ES-I3 (cell line): ENCODE data around the gene SLC44A1.

Source experiments
- H3K36me3 ChIP-seq: 2 replicates; pipeline ENCODE4 v1.6.1; 2013; ENCODE audit warnings: mild to moderate bottlenecking, low read length, control low read depth, moderate library complexity; ENCODE audit not compliant: insufficient read depth
- H3K4me1 ChIP-seq: 2 replicates; pipeline ENCODE4 v1.6.1; 2013; ENCODE audit warnings: mild to moderate bottlenecking, control low read depth, low read length; ENCODE audit not compliant: insufficient read depth
- H3K9ac ChIP-seq: 2 replicates; pipeline ENCODE4 v1.6.1; 2013; ENCODE audit warnings: low read depth, mild to moderate bottlenecking, low read length, moderate library complexity
- H3K9me3 ChIP-seq: 2 replicates; pipeline ENCODE4 v1.6.1; 2013; ENCODE audit warnings: mild to moderate bottlenecking, low read length, moderate library complexity; ENCODE audit not compliant: control insufficient read depth, insufficient read depth

SLC44A1 gene

GRCh38 chr9:105226055-105226454 lies 18.4 kb upstream of the SLC44A1 start:
- no peaks in the 10 kb centered on the region for H3K36me3 ChIP-seq
- H3K4me1 ChIP-seq, result no peaks in the 10 kb centered on the region
- no peak overlapping the region for H3K9ac ChIP-seq
- H3K9me3 ChIP-seq, result peaks cover 3% of the 10 kb centered on the region; the same call in 1 of the 2 replicates

GRCh38 chr9:105232207-105232606 lies 12.2 kb upstream of the SLC44A1 start:
- Histone ChIP-seq H3K4me1 (0 out of 2 replicates have a peak, but pooled peaks cover 6% of the 10 kb centered on the region), H3K36me3 (no peaks in the 10 kb centered on the region), H3K9ac (no peak overlapping the region), H3K9me3 (no peaks in the 10 kb centered on the region)

- Histone ChIP-seq H3K9ac (no peak overlapping the region), H3K4me1 (0 out of 2 replicates have a peak, but pooled peaks cover 6% of the 10 kb centered on the region), H3K9me3 (no peaks in the 10 kb centered on the region), H3K36me3 (no peaks in the 10 kb centered on the region)
Observed at GRCh38 chr9:105233873-105234272, 10.6 kb upstream of the SLC44A1 start.

GRCh38 chr9:105236261-105236660 lies 8.2 kb upstream of the SLC44A1 start:
- peaks cover 11% of the 10 kb centered on the region for H3K4me1 ChIP-seq
- no peaks in the 10 kb centered on the region for H3K36me3 ChIP-seq
- no peaks in the 10 kb centered on the region for H3K9me3 ChIP-seq
- no peak overlapping the region for H3K9ac ChIP-seq

- Histone ChIP-seq H3K9me3 (no peaks in the 10 kb centered on the region), H3K4me1 (peaks cover 21% of the 10 kb centered on the region), H3K36me3 (no peaks in the 10 kb centered on the region), H3K9ac (no peak overlapping the region)
Observed at GRCh38 chr9:105237246-105237645, 7.2 kb upstream of the SLC44A1 start.

GRCh38 chr9:105238302-105238701 lies 6.1 kb upstream of the SLC44A1 start:
- H3K9ac ChIP-seq, result no peak overlapping the region
- H3K4me1 ChIP-seq, result peaks cover 30% of the 10 kb centered on the region
- no peaks in the 10 kb centered on the region for H3K36me3 ChIP-seq
- no peaks in the 10 kb centered on the region for H3K9me3 ChIP-seq

GRCh38 chr9:105241356-105242043 lies 3.0 kb upstream of the SLC44A1 start:
- Histone ChIP-seq H3K4me1 (peaks cover 35% of the 10 kb centered on the region), H3K9ac (no peak overlapping the region), H3K9me3 (no peaks in the 10 kb centered on the region)

GRCh38 chr9:105242062-105242461 lies 2.4 kb upstream of the SLC44A1 start:
- H3K9ac ChIP-seq, result no peak overlapping the region
- no peaks in the 10 kb centered on the region for H3K9me3 ChIP-seq
- no peaks in the 10 kb centered on the region for H3K36me3 ChIP-seq
- H3K4me1 ChIP-seq, result peaks cover 39% of the 10 kb centered on the region

More at GRCh38 chr9:105241356-105242043, 3.0 kb upstream of the SLC44A1 start:
- no peaks in the 10 kb centered on the region for H3K36me3 ChIP-seq

- Histone ChIP-seq H3K4me1 (peaks cover 39% of the 10 kb centered on the region), H3K9ac (no peak overlapping the region; the same call in 1 of the 2 replicates), H3K36me3 (no peaks in the 10 kb centered on the region), H3K9me3 (no peaks in the 10 kb centered on the region)
Observed at GRCh38 chr9:105242557-105242956, 1.9 kb upstream of the SLC44A1 start.

GRCh38 chr9:105243015-105243686 lies 1.3 kb upstream of the SLC44A1 start:
- Histone ChIP-seq H3K36me3 (no peaks in the 10 kb centered on the region), H3K4me1 (peaks cover 39% of the 10 kb centered on the region), H3K9me3 (no peaks in the 10 kb centered on the region), H3K9ac (no peak overlapping the region; the same call in 1 of the 2 replicates)

- H3K4me1 ChIP-seq, result peaks cover 46% of the 10 kb centered on the region
- peak overlapping the region; percentile 70 for H3K9ac ChIP-seq
- H3K36me3 ChIP-seq, result no peaks in the 10 kb centered on the region
- no peaks in the 10 kb centered on the region for H3K9me3 ChIP-seq
Observed at GRCh38 chr9:105244734-105245028, 230 bp downstream of the SLC44A1 start.

GRCh38 chr9:105245029-105245890 lies 809 bp downstream of the SLC44A1 start:
- Histone ChIP-seq H3K36me3 (no peaks in the 10 kb centered on the region), H3K4me1 (peaks cover 46% of the 10 kb centered on the region), H3K9me3 (no peaks in the 10 kb centered on the region), H3K9ac (peak overlapping the region; percentile 70)

GRCh38 chr9:105245891-105246161 lies 1.4 kb downstream of the SLC44A1 start:
- H3K4me1 ChIP-seq, result peaks cover 45% of the 10 kb centered on the region

GRCh38 chr9:105246656-105247173 lies 2.3 kb downstream of the SLC44A1 start:
- Histone ChIP-seq H3K36me3 (no peaks in the 10 kb centered on the region), H3K9me3 (no peaks in the 10 kb centered on the region), H3K9ac (0 out of 2 replicates have a peak overlapping the region, but pooled peaks have one; percentile 23), H3K4me1 (peaks cover 37% of the 10 kb centered on the region)

More at GRCh38 chr9:105245891-105246161, 1.4 kb downstream of the SLC44A1 start:
- H3K36me3 ChIP-seq, result no peaks in the 10 kb centered on the region
- H3K9ac ChIP-seq, result peak overlapping the region; percentile 70
- H3K9me3 ChIP-seq, result no peaks in the 10 kb centered on the region
